Naive thymus-derived CD4-positive, alpha-beta T cell (primary cell): ENCODE results near the gene COL5A1. TPM values are rescaled to one million over a fixed set of nuclear protein-coding genes. Genes with fewer than 3 reads are reported as not detected.

Experiments
- ATAC-seq: fragments of 150-1000 bp; cut with Tn5 transposase; 2 replicates; pipeline ENCODE4 v1.10.0; 2021; ENCODE audit warnings: mild to moderate bottlenecking, moderate library complexity
- CTCF ChIA-PET: fragments of 350-600 bp; sonication (Branson Sonifier 250); formaldehyde crosslinking; loops from one replicate; lab custom pipeline; 2021; ENCODE audit warnings: antibody characterized with exemption; lab: Charles Lee
- POLR2A ChIA-PET: fragments of 350-600 bp; sonication (Branson Sonifier 250); formaldehyde crosslinking; loops from one replicate; lab custom pipeline; 2021; ENCODE audit warnings: antibody characterized with exemption, inconsistent platforms; lab: Charles Lee
- DNase-seq, 9 donors: peaks; one replicate each; pipeline versions ENCODE4 v3.0.0 to v3.0.0-alpha.2; 2020 to 2022; ENCODE audit warnings: mixed read lengths in 1 of 9
- H3K27ac ChIP-seq: one replicate; pipeline ENCODE4 v1.7.0; 2013; ENCODE audit warnings: mild to moderate bottlenecking, low read depth, low read length, moderate library complexity
- H3K27me3 ChIP-seq, 2 donors: one replicate each; pipeline ENCODE4 v1.7.0; 2013; ENCODE audit warnings: low read length in 2 of 2, mild to moderate bottlenecking in 2 of 2, moderate library complexity in 2 of 2; ENCODE audit not compliant: control insufficient read depth in 2 of 2, insufficient read depth in 2 of 2
- H3K36me3 ChIP-seq, 3 experiments: 1 replicate in 2 of 3; 2 replicates in 1 of 3; pipeline ENCODE4 v1.7.0; 2013; ENCODE audit warnings: low read length in 3 of 3, mild to moderate bottlenecking in 3 of 3, moderate library complexity in 1 of 3; ENCODE audit not compliant: insufficient read depth in 3 of 3, control insufficient read depth in 2 of 3
- H3K4me1 ChIP-seq, 2 donors: one replicate each; pipeline ENCODE4 v1.7.0; 2013; ENCODE audit warnings: low read length in 2 of 2, mild to moderate bottlenecking in 2 of 2, moderate library complexity in 1 of 2; ENCODE audit not compliant: control insufficient read depth in 2 of 2, insufficient read depth in 2 of 2
- H3K4me3 ChIP-seq: 2 replicates; pipeline ENCODE4 v1.7.0; 2013; ENCODE audit warnings: mild to moderate bottlenecking, low read length
- H3K9me3 ChIP-seq, 3 experiments: 1 replicate in 2 of 3; 2 replicates in 1 of 3; pipeline ENCODE4 v1.7.0; 2013; ENCODE audit warnings: low read length in 3 of 3; ENCODE audit not compliant: control insufficient read depth in 2 of 3
- H3K27ac Mint-ChIP-seq, 9 donors: one replicate each; pipeline ENCODE4 v1.8.0; 2020 to 2022; ENCODE audit warnings: mixed read lengths in 9 of 9, mild to moderate bottlenecking in 8 of 9, moderate library complexity in 5 of 9, inconsistent platforms in 2 of 9
- H3K27me3 Mint-ChIP-seq, 5 donors: one replicate each; pipeline ENCODE4 v1.8.0; 2021 to 2022; ENCODE audit warnings: mixed read lengths in 5 of 5, mild to moderate bottlenecking in 1 of 5
- H3K36me3 Mint-ChIP-seq, 5 donors: one replicate each; pipeline ENCODE4 v1.8.0; 2020 to 2022; ENCODE audit warnings: mixed read lengths in 5 of 5, mild to moderate bottlenecking in 3 of 5, inconsistent platforms in 1 of 5
- H3K4me1 Mint-ChIP-seq, 7 donors: one replicate each; pipeline ENCODE4 v1.8.0; 2020 to 2022; ENCODE audit warnings: mixed read lengths in 7 of 7, mild to moderate bottlenecking in 3 of 7, inconsistent platforms in 1 of 7
- H3K4me3 Mint-ChIP-seq, 10 donors: one replicate each; pipeline ENCODE4 v1.8.0; 2020 to 2022; ENCODE audit warnings: mild to moderate bottlenecking in 10 of 10, mixed read lengths in 10 of 10, moderate library complexity in 6 of 10, inconsistent platforms in 2 of 10
- H3K9me3 Mint-ChIP-seq, 11 donors: one replicate each; pipeline ENCODE4 v1.8.0; 2020 to 2022; ENCODE audit warnings: mixed read lengths in 11 of 11, mild to moderate bottlenecking in 4 of 11, inconsistent platforms in 1 of 11, moderate library complexity in 1 of 11
- intact Hi-C, 2 donors: fragments of 100-400 bp; cut with micrococcal nuclease; formaldehyde crosslinking; loops; one replicate each; pipeline ENCODE4 v1.15.1; 2023
- polyA plus RNA-seq, 2 donors: library from polyadenylated mRNA; unstranded; fragments of 300-500 nt; fragmentation: Illumina TruSeq; gene quantifications; one replicate each; pipeline ENCODE4 v1.2.3, GENCODE V29; 2021
- total RNA-seq, 6 experiments: library from RNA in 5 of 6; stranded (reverse) in 5 of 6; gene quantifications; 1 replicate in 5 of 6; 2 replicates in 1 of 6; pipeline ENCODE4 v1.2.3 and lab custom pipeline; 2021 to 2026

COL5A1 gene
- total and polyA plus RNA-seq, 7 experiments from 2014 or later, result 0.16 to 0.56 (median 0.24) TPM; not detected in 2

DNA sequence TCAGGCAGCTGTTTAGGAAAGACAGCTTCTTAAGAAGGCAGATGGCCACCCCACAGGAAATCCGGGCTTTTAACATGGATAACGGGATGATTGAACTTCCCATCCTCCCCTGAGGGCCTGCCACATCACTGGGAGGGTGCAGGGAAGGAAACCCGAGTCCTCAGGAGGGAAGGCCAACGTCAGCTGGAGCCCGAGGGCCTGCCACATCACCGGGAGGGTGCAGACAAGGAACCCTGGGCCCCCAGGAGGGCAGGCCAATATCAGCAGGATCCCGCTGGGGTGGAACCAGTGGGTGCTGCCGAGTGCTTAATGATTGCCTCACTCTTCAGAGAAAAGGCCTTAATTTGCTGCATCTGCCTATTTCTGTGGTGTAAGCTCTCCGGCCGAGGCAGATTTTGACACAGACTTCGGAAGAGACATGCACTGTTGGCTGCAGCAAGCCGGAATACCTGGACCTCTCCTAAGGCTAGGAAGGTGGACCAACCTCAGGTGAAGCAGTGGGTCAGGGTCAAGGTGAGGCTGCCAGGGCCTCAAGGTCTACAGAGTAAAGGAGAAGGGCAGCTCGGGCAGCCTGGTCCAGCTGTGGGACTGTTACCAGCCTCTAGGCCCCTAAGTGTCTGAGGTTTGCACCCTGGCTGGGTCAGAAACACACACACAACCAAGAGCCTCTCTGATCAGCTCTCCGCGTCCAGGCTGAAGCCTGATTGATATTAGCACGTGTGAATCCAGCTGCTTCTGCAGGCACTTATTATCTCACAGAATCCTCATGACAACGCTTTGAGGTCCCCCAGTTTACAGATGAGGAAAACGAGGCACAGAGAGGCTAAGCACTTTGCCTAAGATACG lies 14.8 kb upstream of the COL5A1 start:
- Histone ChIP-seq H3K9me3 (no peaks in the 10 kb centered on the region), H3K27ac (no peak overlapping the region), H3K4me3 (no peak overlapping the region), H3K36me3 (no peaks in the 10 kb centered on the region), H3K27me3 (no peaks in the 10 kb centered on the region), H3K4me1 (no peaks in the 10 kb centered on the region)
- no peak for DNase-seq
- Mint-ChIP-seq H3K27ac (no peak overlapping the region), H3K36me3 (no peaks in the 10 kb centered on the region), H3K4me3 (no peak overlapping the region), H3K27me3 (peaks cover 0 to 7% (median under 1%) of the 10 kb centered on the region in 5 donors), H3K4me1 (no peaks in the 10 kb centered on the region), H3K9me3 (no peaks in the 10 kb centered on the region)
- CTCF ChIA-PET, result no interaction called here
- intact Hi-C loops, result no loop called here
- POLR2A ChIA-PET, result no interaction called here
- no peak for ATAC-seq

DNA sequence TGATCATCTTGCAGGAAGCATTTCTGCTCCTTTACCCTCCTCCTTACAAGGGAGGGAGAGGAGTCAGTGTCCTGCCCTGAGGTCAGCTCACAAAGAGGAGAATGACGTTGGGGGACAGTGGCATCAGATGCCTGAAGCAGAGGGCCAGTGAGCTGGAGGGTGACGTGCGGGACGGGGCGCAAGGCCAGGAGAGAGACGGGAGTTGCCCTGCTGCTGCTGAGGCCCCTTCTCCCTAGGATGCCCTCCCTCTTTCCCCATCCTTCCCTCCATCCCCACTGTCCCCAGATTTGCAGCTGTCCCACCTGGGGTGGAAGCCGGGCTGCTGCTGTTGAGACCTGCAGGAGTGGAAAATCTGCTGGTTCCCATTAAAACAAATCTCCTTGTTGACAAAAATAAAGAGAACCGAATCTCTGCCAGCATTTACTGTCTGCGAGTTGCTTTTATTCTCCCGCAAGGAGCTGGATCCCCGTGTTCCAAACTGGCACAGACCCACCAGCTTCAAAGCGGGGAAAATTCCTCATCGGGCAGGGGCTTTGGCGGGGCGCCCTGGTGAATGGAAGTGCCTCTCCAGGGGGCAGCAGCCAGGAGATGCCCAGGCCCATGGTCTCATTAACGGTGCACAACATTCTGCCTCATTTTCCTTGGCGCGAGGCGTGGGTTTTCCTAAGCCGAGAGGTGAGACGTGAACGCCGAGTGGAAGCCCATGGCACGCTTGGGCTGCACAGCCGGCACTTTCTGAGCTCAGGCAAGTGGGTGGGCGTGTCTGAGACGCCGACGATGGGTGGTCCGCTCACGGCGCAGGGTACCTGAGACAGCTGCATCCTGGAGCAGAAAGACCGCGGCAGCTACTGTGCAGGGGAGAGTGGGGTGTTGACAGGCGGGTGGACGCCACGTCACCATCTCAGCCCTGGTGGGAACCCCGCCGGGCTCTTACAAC lies 13.9 kb upstream of the COL5A1 start:
- no peak for DNase-seq
- CTCF ChIA-PET, result interaction anchor here (0.6 kb wide), 1 partner anchor 817 kb away, joined by 4 read pairs; no protein-coding TSS in a partner anchor
- intact Hi-C loops, result no loop called here

DNA sequence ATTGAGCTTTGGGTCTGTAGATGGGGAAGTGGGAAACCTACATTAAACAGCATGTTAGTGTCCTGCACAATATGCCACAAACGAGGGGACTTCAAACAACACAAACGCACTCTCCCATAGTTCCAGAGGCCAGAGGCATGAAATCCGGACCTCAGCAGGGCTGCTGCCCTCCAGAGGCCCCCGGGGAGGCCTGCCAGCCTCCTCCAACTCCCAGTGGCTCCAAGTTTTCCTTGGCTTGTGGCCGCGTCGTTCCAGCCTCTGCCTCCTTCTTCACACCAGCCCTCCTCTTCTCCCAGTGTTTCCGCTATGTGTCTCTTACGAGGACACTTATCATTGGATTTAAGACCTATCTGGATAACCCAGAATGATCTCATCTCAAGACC lies 13.3 kb upstream of the COL5A1 start:
- Histone ChIP-seq H3K27me3 (no peaks in the 10 kb centered on the region), H3K27ac (no peak overlapping the region), H3K4me1 (no peaks in the 10 kb centered on the region), H3K4me3 (no peak overlapping the region), H3K36me3 (no peaks in the 10 kb centered on the region), H3K9me3 (no peaks in the 10 kb centered on the region)
- DNase-seq, result no peak
- intact Hi-C loops, result no loop called here
- no peaks in the 10 kb centered on the region for H3K36me3 Mint-ChIP-seq
- H3K27ac Mint-ChIP-seq, result no peak overlapping the region
- H3K9me3 Mint-ChIP-seq, result peaks cover 0 to 2% (median 0%) of the 10 kb centered on the region in 11 donors
- no peak overlapping the region for H3K4me3 Mint-ChIP-seq
- H3K27me3 Mint-ChIP-seq, result peaks cover 0 to 4% (median 0%) of the 10 kb centered on the region in 5 donors
- no peaks in the 10 kb centered on the region for H3K4me1 Mint-ChIP-seq
- CTCF ChIA-PET, result no interaction called here
- ATAC-seq, result no peak
- POLR2A ChIA-PET, result no interaction called here

More for the DNA sequence above, 13.9 kb upstream of the COL5A1 start:
- ATAC-seq, result no peak
- H3K27me3 ChIP-seq, result no peaks in the 10 kb centered on the region
- H3K27ac ChIP-seq, result no peak overlapping the region
- no peaks in the 10 kb centered on the region for H3K9me3 ChIP-seq
- H3K36me3 Mint-ChIP-seq, result no peaks in the 10 kb centered on the region
- H3K4me1 Mint-ChIP-seq, result no peaks in the 10 kb centered on the region
- H3K36me3 ChIP-seq, result no peaks in the 10 kb centered on the region
- H3K9me3 Mint-ChIP-seq, result peaks cover 0 to 1% (median 0%) of the 10 kb centered on the region in 11 donors
- no peak overlapping the region for H3K4me3 Mint-ChIP-seq
- no peaks in the 10 kb centered on the region for H3K4me1 ChIP-seq
- no peak overlapping the region for H3K27ac Mint-ChIP-seq
- POLR2A ChIA-PET, result no interaction called here
- no peak overlapping the region for H3K4me3 ChIP-seq
- peaks cover 0 to 4% (median 0%) of the 10 kb centered on the region in 5 donors for H3K27me3 Mint-ChIP-seq

DNA sequence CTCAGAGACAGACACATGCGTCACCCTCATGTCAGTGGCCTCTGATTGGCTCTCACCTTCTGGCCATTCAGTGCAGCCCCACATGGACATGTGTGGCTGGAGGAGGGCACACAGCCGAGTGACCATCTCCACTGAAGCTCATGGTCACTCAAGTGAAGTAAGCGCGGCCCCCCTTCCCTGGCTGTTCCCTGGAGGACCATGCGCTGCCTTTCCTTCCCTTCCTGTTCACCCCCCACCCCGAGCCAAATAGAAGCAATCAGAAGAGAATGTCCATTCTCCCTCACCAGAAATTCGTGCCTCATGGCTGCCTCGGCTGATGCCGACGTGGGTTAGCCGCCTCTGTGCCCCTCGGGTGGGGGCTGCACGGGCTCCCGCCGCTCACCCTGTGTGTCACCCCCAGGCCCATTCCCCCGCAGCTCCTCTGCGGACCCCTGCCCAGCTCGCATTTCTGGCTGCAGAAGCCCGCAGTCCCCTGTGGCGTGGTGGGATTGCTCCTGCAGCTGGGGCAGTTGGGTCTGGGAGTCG lies 12.5 kb upstream of the COL5A1 start:
- H3K36me3 Mint-ChIP-seq, result no peaks in the 10 kb centered on the region
- ATAC-seq (no peak), DNase-seq (no peak)
- H3K9me3 Mint-ChIP-seq, result peaks cover 0 to 2% (median 0%) of the 10 kb centered on the region in 11 donors
- H3K27me3 Mint-ChIP-seq, result peaks cover 0 to 4% (median 0%) of the 10 kb centered on the region in 5 donors
- H3K4me3 Mint-ChIP-seq, result no peak overlapping the region
- H3K27ac ChIP-seq, result no peak overlapping the region
- intact Hi-C loops, result no loop called here
- H3K27ac Mint-ChIP-seq, result no peak overlapping the region
- H3K4me3 ChIP-seq, result no peak overlapping the region
- POLR2A ChIA-PET, result no interaction called here
- H3K9me3 ChIP-seq, result no peaks in the 10 kb centered on the region
- peaks cover 0 to 2% (median 0%) of the 10 kb centered on the region in 7 donors for H3K4me1 Mint-ChIP-seq
- CTCF ChIA-PET, result no interaction called here
- no peaks in the 10 kb centered on the region for H3K36me3 ChIP-seq
- H3K4me1 ChIP-seq, result no peaks in the 10 kb centered on the region
- H3K27me3 ChIP-seq, result no peaks in the 10 kb centered on the region

DNA sequence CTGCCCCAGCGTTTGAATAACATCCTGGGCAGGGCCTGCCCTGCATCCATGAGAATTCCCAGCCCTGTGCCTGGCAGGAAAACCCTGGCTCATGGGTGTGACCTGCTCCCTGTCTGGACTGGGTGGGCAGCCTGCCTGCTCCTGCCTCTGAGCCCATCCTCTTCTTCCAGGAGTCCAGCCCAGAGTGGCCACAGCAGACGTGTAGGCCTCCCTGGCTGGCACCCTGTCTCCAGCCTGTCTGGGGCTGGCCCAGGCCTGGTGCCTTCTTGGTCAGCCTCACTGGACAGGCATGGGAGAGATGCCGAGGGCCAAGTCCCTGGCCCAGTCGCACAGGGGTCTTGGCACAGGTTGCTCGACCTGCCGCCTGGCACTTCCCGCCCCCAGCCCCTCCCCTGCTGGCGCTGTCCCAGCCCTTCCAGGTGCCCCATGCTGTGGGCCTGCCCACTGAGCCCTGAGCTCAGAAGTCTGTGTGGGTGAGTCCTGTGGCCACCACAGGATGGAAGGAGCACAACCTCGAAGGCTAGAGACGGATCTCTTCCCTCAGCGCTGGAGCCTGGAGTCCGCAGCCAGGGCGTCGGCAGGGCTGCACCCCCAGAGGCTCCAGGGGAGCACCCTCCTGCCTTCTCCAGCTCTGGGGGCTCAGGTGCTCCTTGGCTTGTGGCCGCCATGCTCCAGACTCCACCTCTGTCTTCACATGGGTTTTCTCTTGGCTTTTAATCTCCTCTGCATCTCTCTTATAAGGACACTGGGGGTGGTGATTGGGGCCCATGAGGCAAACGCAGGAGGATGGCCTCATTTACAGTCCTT lies 11.8 kb upstream of the COL5A1 start:
- intact Hi-C loops, result no loop called here
- no peaks in the 10 kb centered on the region for H3K36me3 Mint-ChIP-seq
- CTCF ChIA-PET, result no interaction called here
- Histone ChIP-seq H3K27me3 (no peaks in the 10 kb centered on the region), H3K4me1 (no peaks in the 10 kb centered on the region), H3K4me3 (no peak overlapping the region), H3K36me3 (no peaks in the 10 kb centered on the region), H3K9me3 (no peaks in the 10 kb centered on the region), H3K27ac (no peak overlapping the region)
- peaks cover 0 to 4% (median 0%) of the 10 kb centered on the region in 5 donors for H3K27me3 Mint-ChIP-seq
- no peak overlapping the region for H3K4me3 Mint-ChIP-seq
- H3K27ac Mint-ChIP-seq, result no peak overlapping the region
- POLR2A ChIA-PET, result no interaction called here
- DNase-seq (no peak), ATAC-seq (no peak)
- H3K9me3 Mint-ChIP-seq, result peaks cover 0 to 2% (median 0%) of the 10 kb centered on the region in 11 donors
- peaks cover 0 to 2% (median 0%) of the 10 kb centered on the region in 7 donors for H3K4me1 Mint-ChIP-seq

DNA sequence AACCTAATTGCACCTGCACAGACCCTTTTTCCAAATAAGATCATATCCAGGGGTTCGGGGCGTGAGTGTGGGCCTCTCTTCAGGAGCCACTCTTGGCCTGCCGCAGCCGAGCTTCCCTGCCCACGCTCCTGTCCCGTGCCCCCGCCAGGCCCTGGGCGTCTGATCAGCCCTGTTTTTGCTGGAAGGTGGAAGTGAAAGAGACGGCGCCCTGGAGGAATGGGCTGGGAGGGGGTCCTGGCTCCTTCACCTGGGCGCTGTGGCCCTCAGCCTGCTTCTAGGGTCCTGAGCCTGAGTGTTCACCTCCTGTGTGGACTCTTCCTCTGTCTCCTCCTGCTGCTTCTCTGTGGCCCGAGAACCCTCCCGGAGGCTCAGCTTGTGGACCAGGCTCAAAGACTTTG lies 11.2 kb upstream of the COL5A1 start:
- H3K9me3 ChIP-seq, result no peaks in the 10 kb centered on the region
- peaks cover 0 to 2% (median 0%) of the 10 kb centered on the region in 7 donors for H3K4me1 Mint-ChIP-seq
- ATAC-seq (no peak), DNase-seq (no peak)
- peaks cover 0 to 2% (median 0%) of the 10 kb centered on the region in 11 donors for H3K9me3 Mint-ChIP-seq
- H3K4me3 Mint-ChIP-seq, result no peak overlapping the region
- H3K4me1 ChIP-seq, result no peaks in the 10 kb centered on the region
- H3K4me3 ChIP-seq, result no peak overlapping the region
- H3K27ac Mint-ChIP-seq, result no peak overlapping the region
- POLR2A ChIA-PET, result no interaction called here
- H3K36me3 Mint-ChIP-seq, result no peaks in the 10 kb centered on the region
- no peak overlapping the region for H3K27ac ChIP-seq
- intact Hi-C loops, result no loop called here
- CTCF ChIA-PET, result no interaction called here
- H3K36me3 ChIP-seq, result no peaks in the 10 kb centered on the region
- H3K27me3 Mint-ChIP-seq, result peaks cover 0 to 4% (median 0%) of the 10 kb centered on the region in 5 donors
- no peaks in the 10 kb centered on the region for H3K27me3 ChIP-seq
